PC-9 (cell line): Measurements from ENCODE around the gene RET. TPM values are rescaled to one million over a fixed set of nuclear protein-coding genes. Genes with fewer than 3 reads are reported as not detected.

Experiments used
- BruUV-seq: library from RNA; stranded (reverse); fragments of 400-500 nt; replicated peaks from 2 replicates; lab custom pipeline; 2021; lab: Mats Ljungman, UMichigan
- CTCF ChIA-PET: fragments of 300-600 bp; sonication (Branson Sonifier 250); formaldehyde crosslinking; loops from one replicate; lab custom pipeline; 2022; ENCODE audit warnings: antibody characterized with exemption; lab: Charles Lee
- POLR2A ChIA-PET: fragments of 300-600 bp; sonication (Branson Sonifier 250); formaldehyde crosslinking; loops from one replicate; lab custom pipeline; 2022; ENCODE audit warnings: antibody characterized with exemption; ENCODE audit not compliant: unreplicated experiment; lab: Charles Lee
- DNase-seq, 2 experiments: peaks; one replicate each; pipeline versions ENCODE4 v3.0.0 to v3.0.0-alpha.2; 2015 to 2022; ENCODE audit warnings: mixed read lengths in 1 of 2
- H2AFZ ChIP-seq: fragments of 200-600 bp; sonication (generic); 2 replicates; pipeline ENCODE4 v1.8.1; 2017; ENCODE audit warnings: antibody characterized with exemption
- H3F3A ChIP-seq: fragments of 200-600 bp; sonication (generic); 2 replicates; pipeline ENCODE4 v1.8.1; 2017; ENCODE audit warnings: antibody characterized with exemption, mild to moderate bottlenecking, low read depth; ENCODE audit not compliant: insufficient read depth
- H3K27ac ChIP-seq: fragments of 200-600 bp; sonication (generic); 2 replicates; pipeline ENCODE4 v1.6.1; 2016; ENCODE audit warnings: mixed run types
- H3K27me3 ChIP-seq: fragments of 200-600 bp; sonication (generic); 2 replicates; pipeline ENCODE4 v1.6.1; 2016; ENCODE audit warnings: low read depth, mixed run types; ENCODE audit not compliant: insufficient read depth
- H3K36me3 ChIP-seq: fragments of 200-600 bp; sonication (generic); 2 replicates; pipeline ENCODE4 v1.6.1; 2016; ENCODE audit warnings: low read depth, mixed run types
- H3K4me1 ChIP-seq: fragments of 200-600 bp; sonication (generic); replicated peaks from 2 replicates; pipeline ENCODE4 v1.6.1; 2016; ENCODE audit warnings: mixed run types; ENCODE audit not compliant: insufficient read depth
- H3K4me2 ChIP-seq: fragments of 200-600 bp; sonication (generic); 2 replicates; pipeline ENCODE4 v1.6.1; 2017; ENCODE audit warnings: mixed run types
- H3K4me3 ChIP-seq: fragments of 200-600 bp; sonication (generic); 2 replicates; pipeline ENCODE4 v1.6.1; 2016; ENCODE audit warnings: mixed run types
- H3K79me2 ChIP-seq: fragments of 200-600 bp; sonication (generic); 2 replicates; pipeline ENCODE4 v1.6.1; 2017; ENCODE audit warnings: low read depth, mixed run types
- H3K9me2 ChIP-seq: fragments of 200-600 bp; sonication (generic); 2 replicates; pipeline ENCODE4 v1.8.1; 2017; ENCODE audit warnings: mild to moderate bottlenecking; ENCODE audit not compliant: insufficient read depth
- H3K9me3 ChIP-seq: fragments of 200-600 bp; sonication (generic); 2 replicates; pipeline ENCODE4 v1.8.1; 2016; ENCODE audit warnings: low read depth; ENCODE audit not compliant: insufficient read depth
- H4K20me1 ChIP-seq: fragments of 200-600 bp; sonication (generic); 2 replicates; pipeline ENCODE4 v1.8.1; 2017; ENCODE audit not compliant: insufficient read depth
- EZH2 ChIP-seq: fragments of 200-600 bp; sonication (generic); IDR thresholded peaks from 2 replicates; pipeline ENCODE4 v1.8.0; 2017; ENCODE audit warnings: antibody characterized with exemption, low read depth
- intact Hi-C: fragments of 100-400 bp; cut with micrococcal nuclease; formaldehyde crosslinking; loops from one replicate; pipeline ENCODE4 v1.10.0; 2022; ENCODE audit not compliant: unreplicated experiment
- total RNA-seq: library from RNA; stranded (reverse); gene quantifications from 2 replicates; pipeline ENCODE4 v1.2.3, GENCODE V29; 2021
- TF ChIP-seq, protein P1 (sequence below): fragments of 200-600 bp; sonication (generic); conservative IDR thresholded peaks from 2 replicates; pipeline ENCODE4 v1.6.1; 2017; ENCODE audit warnings: mixed run types, antibody characterized with exemption, mild to moderate bottlenecking, moderate library complexity

Gene RET
- total RNA-seq, 1 experiment from 2014 or later, result not detected

DNA sequence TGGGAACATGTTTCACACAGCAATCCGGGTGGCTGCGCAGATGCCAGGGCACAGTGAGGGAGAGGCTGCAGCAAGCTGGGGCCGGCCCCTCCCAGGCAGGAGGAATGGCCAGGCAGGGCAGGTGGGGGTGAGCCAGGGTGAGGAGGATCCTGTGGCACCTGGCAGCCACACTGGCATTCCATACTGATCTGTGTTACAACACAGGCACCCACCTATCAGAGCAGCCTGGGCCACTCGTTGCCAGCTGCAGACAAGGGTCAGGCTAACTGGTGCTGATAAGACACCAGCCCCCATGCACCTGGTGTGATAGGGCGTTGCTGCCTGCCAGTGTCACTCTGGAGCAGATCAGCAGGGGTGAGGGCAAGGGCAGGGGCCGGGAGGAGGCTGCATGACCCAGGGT lies 16.6 kb upstream of the RET start:
- Histone ChIP-seq H3K4me2 (no peak overlapping the region), H3K4me3 (no peak overlapping the region), H3K4me1 (no peaks in the 10 kb centered on the region), H2AFZ (no peak overlapping the region), H3K27me3 (0 out of 2 replicates have a peak, but pooled peaks cover 15% of the 10 kb centered on the region), H4K20me1 (no peaks in the 10 kb centered on the region), H3F3A (no peaks in the 10 kb centered on the region), H3K9me3 (no peaks in the 10 kb centered on the region), H3K27ac (no peak overlapping the region), H3K9me2 (no peaks in the 10 kb centered on the region), H3K36me3 (no peaks in the 10 kb centered on the region), H3K79me2 (no peaks in the 10 kb centered on the region)
- DNase-seq, result peak; percentile 35 to 74
- BruUV-seq, result no TSS peak
- POLR2A ChIA-PET, result no interaction called here
- CTCF ChIA-PET, result no interaction called here
- intact Hi-C loops, result no loop called here
- TF ChIP-seq EZH2, result no peak
- TF ChIP-seq, protein P1, sequence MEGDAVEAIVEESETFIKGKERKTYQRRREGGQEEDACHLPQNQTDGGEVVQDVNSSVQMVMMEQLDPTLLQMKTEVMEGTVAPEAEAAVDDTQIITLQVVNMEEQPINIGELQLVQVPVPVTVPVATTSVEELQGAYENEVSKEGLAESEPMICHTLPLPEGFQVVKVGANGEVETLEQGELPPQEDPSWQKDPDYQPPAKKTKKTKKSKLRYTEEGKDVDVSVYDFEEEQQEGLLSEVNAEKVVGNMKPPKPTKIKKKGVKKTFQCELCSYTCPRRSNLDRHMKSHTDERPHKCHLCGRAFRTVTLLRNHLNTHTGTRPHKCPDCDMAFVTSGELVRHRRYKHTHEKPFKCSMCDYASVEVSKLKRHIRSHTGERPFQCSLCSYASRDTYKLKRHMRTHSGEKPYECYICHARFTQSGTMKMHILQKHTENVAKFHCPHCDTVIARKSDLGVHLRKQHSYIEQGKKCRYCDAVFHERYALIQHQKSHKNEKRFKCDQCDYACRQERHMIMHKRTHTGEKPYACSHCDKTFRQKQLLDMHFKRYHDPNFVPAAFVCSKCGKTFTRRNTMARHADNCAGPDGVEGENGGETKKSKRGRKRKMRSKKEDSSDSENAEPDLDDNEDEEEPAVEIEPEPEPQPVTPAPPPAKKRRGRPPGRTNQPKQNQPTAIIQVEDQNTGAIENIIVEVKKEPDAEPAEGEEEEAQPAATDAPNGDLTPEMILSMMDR, result no peak

DNA sequence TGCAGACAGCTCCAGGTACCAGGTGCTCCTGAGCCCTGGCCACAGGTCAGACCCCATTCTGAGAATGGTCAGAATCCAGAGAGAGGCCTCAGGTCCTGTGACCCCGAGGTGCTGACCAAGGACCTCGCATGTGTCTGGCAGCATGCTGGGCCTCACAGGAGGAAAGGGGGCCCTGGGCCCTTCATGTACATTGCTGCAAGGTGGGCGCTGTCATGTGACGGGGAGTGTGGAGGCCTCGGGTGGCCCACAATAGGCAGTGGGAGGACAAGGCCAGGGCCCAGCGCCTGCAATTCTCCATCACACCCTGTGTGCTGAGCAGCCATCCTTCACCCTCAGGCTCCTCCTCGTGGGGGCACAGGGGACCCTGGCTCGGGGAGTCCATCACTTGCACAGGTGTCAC lies 15.5 kb upstream of the RET start:
- H3K36me3 ChIP-seq, result no peaks in the 10 kb centered on the region
- no peaks in the 10 kb centered on the region for H3F3A ChIP-seq
- no peaks in the 10 kb centered on the region for H3K9me2 ChIP-seq
- BruUV-seq, result no TSS peak
- H3K27me3 ChIP-seq, result 0 out of 2 replicates have a peak, but pooled peaks cover 15% of the 10 kb centered on the region
- intact Hi-C loops, result no loop called here
- H2AFZ ChIP-seq, result no peak overlapping the region
- H3K4me2 ChIP-seq, result no peak overlapping the region
- TF ChIP-seq, protein P1, result no peak
- no peak for TF ChIP-seq EZH2
- CTCF ChIA-PET, result no interaction called here
- no peaks in the 10 kb centered on the region for H3K4me1 ChIP-seq
- no peaks in the 10 kb centered on the region for H4K20me1 ChIP-seq
- no peak for DNase-seq
- H3K9me3 ChIP-seq, result no peaks in the 10 kb centered on the region
- H3K79me2 ChIP-seq, result no peaks in the 10 kb centered on the region
- POLR2A ChIA-PET, result no interaction called here
- H3K4me3 ChIP-seq, result no peak overlapping the region
- no peak overlapping the region for H3K27ac ChIP-seq

DNA sequence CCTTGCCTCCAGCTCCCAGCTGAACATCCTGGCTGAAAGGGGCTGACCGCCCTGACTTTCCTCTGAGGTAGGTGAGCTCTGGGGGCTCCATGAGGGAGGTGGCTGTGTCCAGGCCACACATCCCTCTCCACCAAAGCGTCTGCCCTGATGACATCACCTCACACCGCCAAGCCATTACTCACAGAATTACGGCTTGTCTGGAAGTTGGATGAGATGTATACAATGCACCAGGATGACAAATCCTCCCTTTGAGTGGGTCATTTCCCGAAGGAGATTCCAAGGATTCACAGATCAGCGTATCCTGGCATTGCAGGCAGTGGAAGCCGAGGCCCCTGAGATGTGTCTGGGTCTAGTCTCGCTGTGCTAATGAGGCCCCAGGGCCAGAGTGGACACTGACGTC lies 15.1 kb upstream of the RET start:
- TF ChIP-seq, protein P1, result no peak
- no peak for TF ChIP-seq EZH2
- no TSS peak for BruUV-seq
- Histone ChIP-seq H3K4me1 (no peaks in the 10 kb centered on the region), H3K27me3 (0 out of 2 replicates have a peak, but pooled peaks cover 15% of the 10 kb centered on the region), H3K9me3 (no peaks in the 10 kb centered on the region), H3K4me3 (no peak overlapping the region), H3K27ac (no peak overlapping the region), H3K4me2 (no peak overlapping the region), H3F3A (no peaks in the 10 kb centered on the region), H3K36me3 (no peaks in the 10 kb centered on the region), H2AFZ (no peak overlapping the region; the same call in 1 of the 2 replicates), H4K20me1 (no peaks in the 10 kb centered on the region), H3K9me2 (no peaks in the 10 kb centered on the region), H3K79me2 (no peaks in the 10 kb centered on the region)
- POLR2A ChIA-PET, result no interaction called here
- DNase-seq, result no peak
- intact Hi-C loops, result no loop called here
- CTCF ChIA-PET, result no interaction called here
